ENCODE results near the gene TBC1D10B.

DNA sequence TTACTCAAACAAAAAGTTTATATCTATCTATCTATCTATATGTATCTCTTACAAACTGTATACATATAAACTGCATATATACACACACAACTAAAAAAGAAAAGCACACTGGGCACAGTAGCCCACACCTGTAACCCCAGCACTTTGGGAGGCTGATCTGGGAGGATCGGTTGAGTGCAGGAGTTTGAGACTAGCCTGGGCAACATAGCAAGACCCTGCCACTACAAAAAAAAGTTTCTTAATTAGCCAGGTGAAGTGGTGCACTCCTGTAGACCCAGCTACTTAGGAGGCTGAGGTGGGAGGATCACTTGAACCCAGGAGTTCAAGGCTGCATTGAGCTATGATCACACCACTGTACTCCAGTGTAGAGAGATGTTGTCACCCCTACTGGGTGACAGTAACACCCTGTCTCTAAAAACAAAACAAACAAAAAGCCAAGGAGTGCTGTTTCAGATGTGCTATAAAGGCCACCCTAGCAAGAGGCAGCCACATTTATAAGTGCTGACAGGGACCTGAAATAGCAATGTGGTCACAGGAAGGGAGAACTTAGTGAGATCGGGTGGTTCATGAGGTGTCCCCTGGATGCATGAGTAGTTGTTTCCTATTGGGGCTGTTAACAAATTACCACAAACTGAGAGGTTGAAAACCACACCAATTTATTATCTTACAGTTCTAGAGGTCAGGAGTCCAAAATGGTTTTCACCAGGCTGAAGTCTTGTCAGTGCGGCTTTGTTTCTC lies 20.0 kb downstream of the TBC1D10B start:
- TF ChIP-seq POLR2A (IDR thresholded peaks at IDR 0.05) (no peak), EP300 (IDR thresholded peaks at IDR 0.05) (no peak)

Data from ovary (tissue), 1 donor.